Astrocyte of the cerebellum (primary cell): ENCODE data around the gene STRN3.
"Not testable (repeated sequence)": the region's sequence is repeated elsewhere in the genome, so short reads cannot be mapped to it uniquely, and the experiment has no call there.

Experiments used
- DNase-seq: peaks from one replicate; pipeline ENCODE4 v3.0.0-alpha.2; 2011; ENCODE audit warnings: low read depth
- H3K4me3 ChIP-seq: 2 replicates; pipeline ENCODE4 v1.5.1; 2011; ENCODE audit warnings: mild to moderate bottlenecking, low read depth, low read length, moderate library complexity
- CTCF ChIP-seq: IDR thresholded peaks from 2 replicates; pipeline ENCODE4 v1.5.1; 2012; ENCODE audit warnings: low read length, low read depth, moderate library complexity, mild to moderate bottlenecking; ENCODE audit errors: missing control alignments
- in situ Hi-C: cut with HindIII; loops from 2 replicates; pipeline ENCODE4 v1.10.0; 2017; ENCODE audit warnings: low sequenced_read_pairs

STRN3 gene

GRCh38 chr14:31060253-31060875 is 34.2 kb upstream of the STRN3 start:
- no peak for DNase-seq
- no peak for TF ChIP-seq CTCF
- no peak overlapping the region for H3K4me3 ChIP-seq
- in situ Hi-C loops, result no loop called here

- DNase-seq, result peak; percentile 70
- in situ Hi-C loops, result no loop called here
- no peak overlapping the region for H3K4me3 ChIP-seq
- no peak for TF ChIP-seq CTCF
Observed at GRCh38 chr14:31059152-31059924, 33.2 kb upstream of the STRN3 start.

GRCh38 chr14:31057701-31058364 is 31.7 kb upstream of the STRN3 start:
- in situ Hi-C loops, result no loop called here
- no peak for DNase-seq
- no peak overlapping the region for H3K4me3 ChIP-seq
- TF ChIP-seq CTCF, result no peak

GRCh38 chr14:31057035-31057434 is 30.9 kb upstream of the STRN3 start:
- no peak overlapping the region for H3K4me3 ChIP-seq
- no peak for TF ChIP-seq CTCF

GRCh38 chr14:31052905-31053586 is 26.9 kb upstream of the STRN3 start:
- in situ Hi-C loops, DNase-seq, H3K4me3 ChIP-seq: not testable (repeated sequence)

More at GRCh38 chr14:31057035-31057434, 30.9 kb upstream of the STRN3 start:
- in situ Hi-C loops, result no loop called here
- no peak for DNase-seq

- in situ Hi-C loops, result no loop called here
- no peak for TF ChIP-seq CTCF
- DNase-seq, result no peak
- no peak overlapping the region for H3K4me3 ChIP-seq
Observed at GRCh38 chr14:31051511-31051910, 25.3 kb upstream of the STRN3 start.

- no peak for DNase-seq
- in situ Hi-C loops, result no loop called here
- no peak overlapping the region for H3K4me3 ChIP-seq
- no peak for TF ChIP-seq CTCF
Observed at GRCh38 chr14:31051023-31051422, 24.8 kb upstream of the STRN3 start.
